GM21786 (cell line): ENCODE data around the gene SDK1.

Experiments used
- ATAC-seq: cut with Tn5 transposase; IDR thresholded peaks from one replicate; pipeline ENCODE4 v1.9.1; 2021; ENCODE audit not compliant: unreplicated experiment

SDK1 gene

GRCh38 chr7:3455806-3456595, 154.9 kb downstream of the SDK1 start:
- no peak for ATAC-seq

- no peak for ATAC-seq
These were observed 158.1 kb downstream of the SDK1 start for GRCh38 chr7:3459111-3459510.

- no peak for ATAC-seq
These were observed 160.9 kb downstream of the SDK1 start for GRCh38 chr7:3461923-3462322.

- ATAC-seq, result no peak
These were observed 162.6 kb downstream of the SDK1 start for GRCh38 chr7:3463696-3464095.

GRCh38 chr7:3464900-3465622, 164.0 kb downstream of the SDK1 start:
- ATAC-seq, result no peak

- ATAC-seq, result no peak
These were observed 165.2 kb downstream of the SDK1 start for GRCh38 chr7:3466261-3466660.

GRCh38 chr7:3469641-3470040, 168.6 kb downstream of the SDK1 start:
- no peak for ATAC-seq

GRCh38 chr7:3480197-3480596, 179.1 kb downstream of the SDK1 start:
- ATAC-seq, result no peak

GRCh38 chr7:3481435-3481834, 180.4 kb downstream of the SDK1 start:
- no peak for ATAC-seq

GRCh38 chr7:3482147-3482921, 181.3 kb downstream of the SDK1 start:
- ATAC-seq, result no peak

GRCh38 chr7:3486841-3487240, 185.8 kb downstream of the SDK1 start:
- ATAC-seq, result no peak

- no peak for ATAC-seq
These were observed 187.8 kb downstream of the SDK1 start for GRCh38 chr7:3488829-3489228.

- ATAC-seq, result no peak
These were observed 192.4 kb downstream of the SDK1 start for GRCh38 chr7:3493499-3493898.

GRCh38 chr7:3494947-3495346, 193.9 kb downstream of the SDK1 start:
- no peak for ATAC-seq

- no peak for ATAC-seq
These were observed 194.5 kb downstream of the SDK1 start for GRCh38 chr7:3495530-3495929.

- no peak for ATAC-seq
These were observed 194.9 kb downstream of the SDK1 start for GRCh38 chr7:3495954-3496353.

GRCh38 chr7:3497796-3498195, 196.7 kb downstream of the SDK1 start:
- no peak for ATAC-seq

GRCh38 chr7:3501671-3502070, 200.6 kb downstream of the SDK1 start:
- ATAC-seq, result no peak

- ATAC-seq, result no peak
These were observed 203.3 kb downstream of the SDK1 start for GRCh38 chr7:3504384-3504783.

- ATAC-seq, result no peak
These were observed 209.3 kb downstream of the SDK1 start for GRCh38 chr7:3510101-3511020.

- no peak for ATAC-seq
These were observed 216.3 kb downstream of the SDK1 start for GRCh38 chr7:3517344-3517743.
